Measurements from ENCODE around the gene GNG7.
"Not testable (repeated sequence)": the region's sequence is repeated elsewhere in the genome, so short reads cannot be mapped to it uniquely, and the experiment has no call there.

Gene GNG7

DNA sequence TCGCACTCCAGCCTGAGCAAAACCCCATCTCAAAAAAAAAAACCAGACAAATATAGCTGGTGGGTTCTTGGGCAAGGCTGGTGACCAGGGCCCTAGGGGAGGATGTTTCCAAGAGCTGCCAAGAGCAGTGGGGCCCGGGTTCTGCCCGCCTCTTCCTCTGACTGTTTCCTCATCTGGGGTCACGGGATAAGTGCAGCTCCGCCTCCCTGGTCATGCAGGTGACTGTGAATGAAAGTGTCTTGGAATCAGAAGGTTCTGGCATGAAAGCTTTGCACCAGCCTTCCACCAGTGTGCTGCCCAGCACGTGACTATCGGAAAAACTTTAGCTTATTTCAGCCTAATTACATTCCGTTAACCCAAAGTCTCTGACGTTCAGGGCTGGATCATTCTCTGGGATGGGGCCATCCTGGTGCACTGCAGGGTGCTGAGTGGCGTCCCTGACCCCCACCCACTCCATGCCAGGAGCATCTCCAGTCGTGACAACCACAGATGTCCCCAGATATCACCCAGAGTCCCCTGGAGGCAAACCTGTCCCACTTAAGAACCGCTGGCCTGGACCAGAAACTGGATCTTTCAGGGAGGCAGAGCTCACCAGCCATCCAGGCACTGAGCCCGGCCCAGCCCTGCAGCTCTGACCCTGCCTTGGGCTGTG is 85.6 kb downstream of the GNG7 start:
- no peak for DNase-seq

DNA sequence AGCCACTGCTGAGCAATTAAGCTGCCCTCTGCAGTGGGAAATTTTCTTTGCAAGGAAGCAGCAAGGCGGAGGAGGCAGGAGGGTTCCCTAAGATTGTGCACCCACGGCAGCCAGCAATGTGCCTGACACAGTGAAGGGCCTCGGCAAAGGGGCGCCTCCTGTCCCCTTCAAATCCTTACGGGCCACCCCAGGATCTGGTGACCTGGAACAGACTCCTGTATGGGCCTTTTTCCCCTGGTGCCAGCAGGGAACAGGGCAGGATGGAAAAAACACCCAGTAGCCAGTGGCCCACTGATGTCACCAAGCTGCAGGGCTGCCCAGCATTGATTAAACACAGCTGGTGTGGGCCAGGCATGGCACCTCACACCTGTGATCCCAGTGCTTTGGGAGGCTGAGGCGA is 86.7 kb downstream of the GNG7 start:
- no peak for DNase-seq

DNA sequence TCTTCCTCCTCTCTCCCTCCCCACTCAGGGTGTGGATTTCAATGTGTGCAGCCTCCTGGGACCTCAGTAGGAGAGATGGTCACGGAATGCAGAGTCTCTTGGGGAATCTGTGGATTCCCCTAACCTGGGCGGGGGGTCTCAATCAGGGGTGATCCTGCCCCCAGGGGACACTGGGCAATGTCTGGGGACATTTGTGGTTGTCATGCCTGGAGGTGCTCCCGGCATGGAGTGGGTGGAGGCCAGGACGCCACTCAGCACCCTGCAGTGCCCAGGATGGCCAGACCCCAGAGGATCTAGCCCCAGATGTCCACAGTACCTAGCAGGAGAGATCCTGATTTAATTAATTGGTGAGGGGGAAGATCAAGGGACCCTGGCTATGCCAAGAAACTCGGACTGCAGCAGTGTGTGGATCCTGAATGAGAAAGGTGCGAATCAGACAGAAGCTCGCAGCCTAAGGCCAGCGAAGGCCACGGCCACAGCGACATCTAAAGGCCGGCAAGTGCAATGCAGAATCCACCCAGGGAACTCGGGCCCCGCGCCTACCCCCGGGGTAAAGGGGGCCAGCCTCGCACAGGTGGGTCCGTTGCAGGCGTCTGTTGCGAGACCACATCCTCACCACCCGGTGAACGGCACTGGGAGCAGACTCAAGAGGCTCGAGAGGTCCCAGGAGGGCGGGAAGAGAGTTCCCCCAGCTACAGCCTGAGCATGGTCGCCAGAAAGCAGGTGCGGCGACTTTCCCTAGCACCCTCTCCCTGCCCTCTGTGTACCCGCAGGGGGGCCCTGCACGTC is 88.8 kb downstream of the GNG7 start:
- no peak for DNase-seq

DNA sequence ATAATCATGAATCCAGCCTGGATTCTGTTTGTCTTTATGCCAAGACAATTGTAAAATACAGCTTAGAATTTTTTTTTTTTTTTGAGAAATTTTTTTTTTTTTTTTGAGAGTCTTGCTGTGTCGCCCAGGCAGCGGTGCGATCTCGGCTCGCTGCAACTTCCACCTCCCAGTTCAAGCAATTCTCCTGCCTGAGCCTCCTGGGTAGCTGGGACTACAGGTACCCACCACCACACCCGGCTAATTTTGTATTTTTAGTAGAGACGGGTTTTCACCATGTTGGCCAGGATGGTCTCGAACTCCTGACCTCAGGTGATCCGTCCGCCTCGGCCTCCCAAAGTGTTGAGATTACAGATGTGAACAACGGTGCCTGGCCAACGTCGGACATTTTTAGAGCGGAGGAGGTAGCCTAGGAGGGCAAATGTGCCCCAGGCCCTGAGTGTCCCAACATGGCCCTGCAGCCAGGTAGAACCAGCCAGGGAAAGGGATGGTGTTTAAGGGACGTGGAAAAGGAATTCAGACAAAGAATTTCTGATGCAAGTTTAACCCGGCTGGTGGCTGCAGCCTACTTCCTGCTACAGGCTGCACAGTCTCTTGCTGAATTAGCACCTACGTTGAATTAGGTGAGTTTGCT is 89.8 kb downstream of the GNG7 start:
- no peak for DNase-seq

DNA sequence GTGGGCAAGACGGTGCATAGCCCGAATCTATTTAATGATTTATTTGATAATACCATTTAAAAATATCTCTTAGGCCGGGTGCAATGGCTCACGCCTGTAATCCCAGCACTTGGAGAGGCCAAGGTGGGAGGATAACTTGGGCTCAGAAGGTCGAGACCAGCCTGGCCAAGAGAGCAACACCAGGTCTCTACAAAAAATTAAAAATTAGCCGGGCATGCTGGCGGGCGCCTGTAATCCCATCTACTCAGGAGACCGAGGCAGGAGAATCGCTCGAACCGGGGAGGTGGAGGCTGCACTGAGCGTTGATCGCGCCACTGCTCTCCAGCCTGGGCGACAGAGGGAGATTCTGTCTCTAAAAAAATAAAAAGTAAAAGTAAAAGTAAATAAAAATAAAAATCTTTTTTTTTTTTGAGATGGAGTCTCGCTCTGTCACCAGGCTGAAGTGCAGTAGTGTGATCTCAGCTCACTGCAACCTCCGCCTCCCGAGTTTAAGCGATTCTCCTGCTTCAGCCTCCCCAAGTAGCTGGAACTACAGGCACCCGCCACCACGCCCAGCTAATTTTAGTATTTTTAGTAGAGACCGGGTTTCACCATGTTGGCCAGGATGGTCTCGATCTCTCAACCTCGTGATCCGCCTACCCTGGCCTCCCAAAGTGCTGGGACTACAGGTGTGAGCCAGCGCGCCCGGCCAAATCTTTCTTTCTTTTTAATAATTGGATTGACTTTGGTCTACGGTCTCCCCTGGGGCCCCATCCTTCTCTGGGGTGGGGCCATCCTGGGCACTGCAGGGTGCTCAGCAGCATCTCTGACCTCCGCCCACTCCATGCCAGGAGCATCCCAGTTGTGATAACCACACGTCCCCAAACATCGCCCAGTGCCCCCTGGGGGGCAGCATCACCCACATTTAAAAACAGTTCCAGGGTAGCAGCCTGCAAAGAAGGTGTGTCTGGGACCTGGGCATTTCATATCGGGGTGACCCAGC is 90.7 kb downstream of the GNG7 start:
- no peak for DNase-seq

DNA sequence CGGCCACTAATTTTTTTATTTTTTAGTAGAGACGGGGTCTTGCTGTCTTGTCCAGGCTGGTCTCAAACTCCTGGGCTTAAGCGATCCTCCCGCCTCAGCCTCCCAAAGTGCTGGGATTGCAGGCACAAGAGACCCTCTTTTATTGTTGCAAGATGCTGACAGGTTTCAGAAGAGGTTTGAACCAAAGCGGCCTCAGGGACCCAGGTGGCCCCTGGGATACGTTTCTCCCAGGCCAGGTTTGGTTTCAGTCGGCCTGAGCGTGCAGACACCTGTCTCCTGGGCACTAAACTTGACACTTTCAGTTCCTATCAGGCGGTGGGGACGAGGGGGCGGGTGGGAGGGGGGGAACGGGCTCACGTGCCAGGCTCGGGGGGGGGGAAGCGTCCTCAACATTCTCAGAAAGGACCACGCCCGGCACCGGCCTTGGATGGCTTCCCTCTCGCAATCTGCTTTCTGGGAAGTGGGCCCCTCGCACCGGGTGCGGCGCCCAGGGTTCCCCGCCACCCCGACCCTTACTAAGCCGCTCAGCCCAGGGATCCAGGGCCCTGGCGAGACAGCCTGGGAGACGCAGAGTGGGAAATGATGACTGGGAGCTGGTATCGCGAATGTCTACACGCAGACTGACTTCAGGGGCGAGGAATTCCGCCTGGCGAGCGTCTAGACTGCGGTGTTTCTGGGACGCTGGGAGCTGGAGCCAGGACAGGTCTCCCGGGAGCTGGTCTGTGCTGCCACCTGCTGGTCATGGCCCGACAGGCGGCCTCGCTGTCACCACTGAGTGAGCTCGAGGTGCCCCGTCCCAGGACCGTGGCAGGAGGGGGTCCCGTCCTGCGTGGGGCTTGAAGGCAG is 91.6 kb downstream of the GNG7 start:
- peak; percentile 22 for DNase-seq

DNA sequence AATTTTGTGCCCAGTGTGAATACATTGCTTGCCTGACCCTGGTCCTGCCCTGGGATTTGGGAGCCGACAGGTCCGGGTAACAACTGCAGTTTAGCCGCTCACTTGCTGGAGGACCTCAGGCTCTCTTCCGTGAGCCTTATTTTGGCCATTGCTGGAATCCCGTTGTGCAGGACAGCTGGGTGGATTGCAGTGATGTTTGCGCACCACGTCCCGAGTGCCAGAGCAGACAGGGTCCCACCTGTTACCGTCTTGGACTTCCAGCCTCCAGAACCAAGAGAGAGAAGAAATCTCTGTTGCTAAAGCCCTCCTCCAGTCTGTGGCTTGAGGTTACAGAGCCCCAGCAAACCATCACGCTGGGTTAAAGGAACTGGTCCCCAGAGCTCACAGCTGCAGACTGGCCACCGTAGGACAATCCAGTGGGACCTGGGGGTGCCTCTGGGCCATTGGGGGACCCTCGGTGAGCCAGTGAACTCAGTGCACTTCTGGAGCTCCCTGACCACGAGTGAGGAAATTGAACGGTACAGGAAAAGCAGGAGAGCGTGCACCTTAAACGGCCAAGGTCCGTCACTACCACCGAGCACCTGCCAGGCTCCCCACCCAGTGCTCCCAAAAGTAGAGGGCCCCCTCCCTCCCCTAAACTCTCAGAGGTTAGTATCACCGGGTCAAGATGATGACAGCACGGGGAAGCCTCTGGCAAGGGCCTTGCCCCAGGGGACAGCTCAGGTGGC is 92.9 kb downstream of the GNG7 start:
- DNase-seq: no peak

DNA sequence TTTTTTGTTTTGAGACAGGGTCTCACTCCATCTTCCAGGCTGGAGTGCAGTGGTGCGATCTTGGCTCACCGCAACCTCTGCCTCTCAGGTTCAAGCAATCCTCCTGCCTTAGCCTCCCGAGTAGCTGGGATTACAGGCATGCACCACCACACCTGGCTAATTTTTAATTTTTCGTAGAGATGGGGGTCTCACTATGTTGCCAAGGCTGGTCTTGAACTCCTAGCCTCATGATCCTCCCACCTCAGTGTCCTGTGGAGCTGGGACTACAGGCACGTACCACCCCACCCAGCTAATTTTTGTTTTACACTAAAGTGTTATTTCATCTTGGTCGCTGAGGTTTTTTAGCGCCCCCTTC is 93.5 kb downstream of the GNG7 start:
- not testable (repeated sequence) for DNase-seq

DNA sequence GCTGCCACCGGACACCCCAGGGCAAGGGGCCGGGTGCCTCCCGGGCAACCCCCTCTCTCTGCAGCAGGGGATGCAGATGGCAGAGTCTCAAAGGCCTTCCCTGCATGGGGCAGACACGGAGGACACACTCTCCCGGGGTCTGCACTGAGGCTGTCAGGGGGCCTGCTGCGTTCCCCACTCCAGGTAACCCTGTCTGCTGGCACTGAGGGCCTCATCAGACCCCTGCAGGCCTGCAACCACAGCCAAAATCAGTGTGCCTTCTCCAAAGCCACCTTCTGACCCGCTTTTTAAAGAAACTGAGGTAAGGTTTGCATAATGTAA is 93.9 kb downstream of the GNG7 start:
- DNase-seq: no peak

DNA sequence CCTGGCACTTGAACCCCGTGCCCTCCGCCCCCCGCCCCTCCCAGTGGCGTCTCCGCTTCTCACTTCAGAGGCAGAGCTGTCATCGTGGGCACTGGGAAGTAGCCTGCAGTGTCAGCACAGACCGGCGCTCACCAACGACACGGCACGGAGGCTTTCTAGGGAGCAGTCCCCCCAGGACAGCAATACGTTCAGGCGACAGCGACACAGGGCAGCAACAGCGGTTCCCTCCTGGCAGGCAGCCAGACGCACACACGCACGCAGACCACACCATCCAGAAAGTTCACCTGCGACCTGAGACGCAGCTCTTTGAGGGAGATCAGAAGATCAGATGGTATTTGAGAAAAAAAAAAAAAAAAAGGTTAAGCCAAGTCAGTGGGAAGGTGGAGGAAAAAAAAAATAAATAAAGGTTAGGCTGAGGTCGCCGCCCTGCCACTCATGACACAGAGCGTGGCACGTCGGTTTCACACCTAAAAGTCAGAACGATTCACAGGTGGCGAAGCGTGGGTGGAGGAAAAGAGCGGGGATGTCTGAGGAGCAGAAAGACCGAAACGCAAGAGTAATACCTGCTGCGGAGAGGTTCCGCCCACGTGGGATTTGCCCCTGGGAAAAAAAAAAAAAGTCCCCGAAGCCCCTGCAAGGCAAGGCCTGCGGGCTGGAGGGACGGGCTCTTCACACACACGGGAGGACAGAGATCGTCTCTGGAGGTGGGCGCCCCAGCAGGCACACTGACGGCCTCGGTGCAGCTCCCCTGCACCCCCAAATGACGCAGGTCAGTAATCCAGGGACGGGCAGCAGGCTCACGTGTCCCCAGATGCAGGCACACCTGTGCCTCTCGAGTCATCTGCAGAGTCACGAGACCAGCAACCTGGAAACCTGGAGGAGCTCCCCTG is 94.5 kb downstream of the GNG7 start:
- DNase-seq: no peak

DNA sequence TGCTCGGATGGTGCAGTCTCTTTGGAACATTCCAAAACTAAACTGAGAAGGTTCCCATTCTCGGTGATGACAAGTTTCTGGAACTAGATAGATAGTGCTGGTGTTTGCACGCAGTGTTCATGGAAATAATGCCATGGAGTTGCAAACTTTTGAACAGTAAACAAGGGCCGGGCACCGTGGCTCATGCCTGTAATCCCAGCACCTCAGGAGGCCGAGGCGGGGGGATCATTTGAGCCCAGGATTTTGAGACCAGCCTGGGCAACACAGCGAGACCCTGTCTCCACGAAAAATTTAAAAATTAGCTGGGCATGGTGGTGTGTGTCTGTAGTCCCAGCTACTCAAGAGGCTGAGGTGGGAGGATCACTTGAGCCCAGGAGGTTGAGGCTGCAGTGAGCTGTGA is 95.7 kb downstream of the GNG7 start:
- DNase-seq: not testable (repeated sequence)

DNA sequence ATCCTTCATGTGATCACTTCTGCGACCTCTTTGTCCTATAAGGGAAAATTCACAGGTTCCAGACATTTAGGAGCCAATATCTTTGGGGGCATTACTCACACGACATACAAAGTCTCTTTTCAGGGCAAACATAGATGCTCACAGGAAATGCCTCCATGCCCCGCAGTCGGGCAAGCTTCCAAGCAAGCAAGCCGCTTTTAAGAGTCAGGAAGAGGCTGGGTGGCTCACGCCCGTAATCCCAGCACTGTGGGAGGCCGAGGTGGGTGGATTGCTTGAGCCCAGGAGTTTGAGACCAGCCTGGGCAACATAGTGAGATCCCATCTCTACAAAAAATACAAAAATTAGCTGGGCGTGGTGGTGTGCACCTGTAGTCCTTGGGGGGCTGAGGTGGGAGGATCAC is 96.6 kb downstream of the GNG7 start:
- not testable (repeated sequence) for DNase-seq

DNA sequence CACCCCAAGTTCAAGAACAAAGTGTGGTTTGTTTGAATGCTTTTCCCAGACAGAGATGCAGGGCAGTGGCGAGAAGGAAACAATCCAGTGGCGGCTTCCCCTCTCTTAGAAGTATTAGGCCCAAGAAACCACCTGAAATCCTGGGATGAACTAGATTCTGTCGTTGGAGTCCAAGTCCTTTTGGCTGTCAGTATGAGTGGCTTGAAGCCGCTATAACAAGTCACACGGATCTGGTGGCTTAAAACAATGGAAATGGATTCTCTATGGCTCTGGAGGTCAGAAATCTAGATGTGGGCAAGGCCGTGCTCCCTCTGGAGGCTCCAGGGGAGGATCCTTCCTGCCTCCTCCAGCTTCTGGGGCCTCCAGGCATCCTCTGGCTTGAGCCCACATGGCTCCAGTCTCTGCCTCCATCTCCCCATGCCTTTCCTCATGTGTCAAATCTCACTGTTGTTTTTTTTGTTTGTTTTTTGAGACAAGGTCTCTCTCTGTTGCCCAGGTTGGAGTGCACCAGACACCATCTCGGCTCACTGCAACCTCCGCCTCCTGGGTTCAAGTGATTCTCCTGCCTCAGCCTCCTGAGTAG is 97.7 kb downstream of the GNG7 start:
- DNase-seq: no peak

DNA sequence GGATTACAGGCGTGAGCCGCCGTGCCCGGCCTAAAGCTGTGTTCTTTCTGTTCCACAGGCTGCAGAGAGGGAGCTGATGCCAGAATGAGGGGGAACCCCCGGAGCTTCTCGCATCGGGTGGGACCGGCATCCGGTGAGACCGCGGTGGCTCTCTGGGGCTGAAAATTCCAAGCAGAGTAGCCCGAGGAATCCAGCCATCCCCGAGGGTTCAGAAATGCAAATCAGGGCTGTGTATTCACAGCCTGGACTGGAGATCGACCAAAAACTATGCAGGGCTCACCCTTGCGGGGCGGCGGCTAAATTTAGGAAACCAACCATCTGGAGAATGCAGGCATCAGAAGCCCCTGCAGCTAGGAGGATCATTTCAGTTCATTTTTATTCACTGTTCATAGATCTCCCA is 99.2 kb downstream of the GNG7 start:
- DNase-seq: no peak

DNA sequence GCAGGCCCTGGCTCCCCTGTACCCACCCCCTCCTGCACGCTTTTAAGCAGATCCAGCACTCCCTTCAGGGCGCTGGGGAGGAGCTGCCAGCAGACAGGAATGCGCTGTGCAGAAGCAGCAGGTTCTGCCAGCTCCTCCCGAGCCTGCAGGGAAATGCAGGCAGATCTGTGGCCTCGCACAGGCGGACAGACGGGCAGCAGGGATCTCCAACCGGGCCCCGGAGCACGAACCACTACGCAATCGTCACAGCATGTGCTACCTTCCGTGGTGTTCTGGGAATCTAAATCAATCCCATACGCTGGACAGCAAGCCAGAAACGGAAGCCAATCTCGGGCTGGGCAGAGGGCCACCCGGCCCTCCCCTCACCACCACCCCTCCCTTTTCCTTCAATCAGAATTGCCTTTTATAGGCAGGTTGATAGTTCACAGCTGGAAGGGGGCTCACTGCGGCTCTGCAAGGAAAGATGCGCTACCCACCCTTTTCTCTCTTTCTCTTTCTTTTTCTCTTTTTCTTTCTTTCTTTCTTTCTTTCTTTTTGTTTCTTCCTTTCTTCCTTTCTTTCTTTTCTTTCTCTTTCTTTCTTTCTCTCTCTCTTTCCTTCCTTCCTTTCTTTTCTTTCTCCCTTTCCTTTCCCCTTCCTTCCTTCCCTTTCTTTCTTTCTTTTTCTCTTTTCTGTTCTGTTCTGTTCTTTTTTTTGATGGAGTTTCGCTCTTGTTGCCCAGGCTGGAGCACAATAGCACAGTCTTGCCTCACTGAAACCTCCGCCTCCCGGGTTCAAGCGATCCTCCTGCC is 99.9 kb downstream of the GNG7 start:
- DNase-seq: no peak

DNA sequence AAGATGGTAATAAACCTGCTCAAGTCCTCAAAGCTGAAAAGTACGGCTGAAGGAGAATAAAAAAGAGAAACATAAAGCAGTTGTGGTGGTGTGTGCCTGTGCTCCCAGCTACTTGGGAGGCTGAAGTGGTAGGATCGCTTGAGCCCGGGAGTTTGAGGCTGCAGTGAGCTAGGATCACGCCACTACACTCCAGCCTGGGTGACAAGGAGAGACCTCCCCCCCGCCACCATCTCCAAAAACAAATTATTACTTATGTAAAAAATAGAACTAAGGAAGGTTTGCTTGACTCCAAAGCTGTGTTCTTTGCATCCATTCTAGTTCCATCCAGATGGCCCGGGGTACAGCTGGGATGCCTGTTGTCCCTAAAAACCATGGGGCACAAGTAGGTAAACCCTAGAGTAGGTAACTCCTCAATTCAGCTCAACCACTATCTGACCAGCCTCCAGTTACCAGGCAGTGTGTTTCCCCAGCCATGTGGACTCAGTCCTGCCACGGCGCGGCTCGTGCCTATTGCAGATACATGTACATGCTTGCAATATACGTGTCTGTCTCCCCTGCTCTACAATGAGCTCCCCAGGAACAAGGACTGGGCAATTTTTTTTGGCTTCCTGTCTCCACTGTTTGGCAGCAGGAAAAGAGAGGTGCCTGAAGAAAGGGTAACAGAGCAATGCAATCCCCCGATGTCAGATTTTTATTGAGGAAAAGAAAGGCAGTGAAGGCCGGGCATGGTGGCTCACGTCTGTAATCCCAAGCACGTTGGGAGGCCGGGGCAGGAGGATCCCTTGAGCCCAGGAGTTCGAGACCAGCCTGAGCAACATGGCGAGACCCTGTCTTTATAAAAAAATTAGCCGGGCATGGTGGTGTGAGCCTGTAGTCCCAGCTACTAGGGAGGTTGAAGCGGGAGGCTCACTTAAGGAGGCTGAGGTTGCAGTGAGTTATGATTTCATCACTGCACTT is 101.3 kb downstream of the GNG7 start:
- DNase-seq: no peak

DNA sequence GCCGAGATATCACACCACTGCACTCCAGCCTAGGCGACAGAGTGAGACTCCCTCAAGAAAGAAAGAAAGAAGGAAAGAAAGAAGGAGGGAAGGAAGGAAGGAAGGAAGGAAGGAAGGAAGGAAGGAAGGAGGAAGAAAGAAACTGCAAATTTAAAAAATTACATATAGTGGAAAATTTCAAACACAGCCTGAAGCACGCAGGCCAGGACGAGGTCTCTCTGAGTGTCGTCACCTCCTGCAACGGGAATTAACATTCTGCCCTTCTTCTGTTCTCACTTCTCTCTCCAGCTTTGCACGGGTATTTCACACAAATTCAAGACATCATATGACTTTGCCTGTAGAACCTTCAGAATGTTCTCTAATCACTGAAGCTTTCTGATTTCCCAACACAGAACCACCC is 108.2 kb downstream of the GNG7 start:
- DNase-seq: no peak

DNA sequence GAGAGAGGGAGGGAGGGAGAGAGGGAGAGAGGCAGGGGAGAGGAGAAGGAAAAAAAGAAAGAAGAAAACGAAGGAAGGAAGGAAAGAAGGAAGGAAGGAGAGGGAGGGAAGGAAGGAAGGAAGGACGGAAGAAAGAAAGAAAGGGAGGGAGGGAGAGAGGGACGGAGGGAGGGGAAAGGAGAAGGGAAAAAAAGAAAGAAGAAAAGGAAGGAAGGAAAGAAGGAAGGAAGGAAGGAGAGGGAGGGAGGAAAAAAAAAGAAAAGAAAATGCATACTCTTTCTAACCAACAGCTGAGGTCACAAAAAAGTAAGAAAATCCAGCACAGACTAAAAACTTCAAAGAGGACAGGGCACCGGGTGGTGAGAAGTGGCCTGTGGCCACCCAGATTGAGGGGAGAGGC is 109.7 kb downstream of the GNG7 start:
- no peak for DNase-seq
